NCI-H187 treated with DMSO at 0.1 percent for 48 hours (cell line): ENCODE results near the gene RIMBP2.
A peak's percentile ranks its signal among the peaks of the same experiment; 100 is the strongest.

Source experiments
- DNase-seq: peaks from one replicate; lab custom pipeline; 2025; lab: John Stamatoyannopoulos, UW

Gene RIMBP2

DNA sequence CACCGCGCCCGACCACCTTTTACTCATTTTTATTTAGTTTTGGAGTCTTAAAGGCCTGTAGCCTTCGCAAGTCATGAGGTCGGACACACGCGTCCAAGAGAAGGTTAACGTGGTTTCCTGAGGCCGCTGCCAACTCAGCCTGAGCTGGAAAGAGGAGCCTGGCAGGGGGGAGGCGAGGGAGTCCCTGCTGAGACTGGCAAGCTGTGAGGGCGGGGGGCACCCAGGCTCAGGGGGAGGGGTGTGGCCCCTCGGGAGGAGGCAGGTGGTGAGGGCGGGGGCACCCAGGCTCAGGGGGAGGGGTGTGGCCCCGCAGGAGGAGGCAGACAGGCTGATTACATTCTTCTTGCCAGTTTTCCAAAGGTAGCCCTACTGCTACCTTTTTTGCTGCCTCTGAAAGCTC lies 235.2 kb downstream of the RIMBP2 start:
- no peak for DNase-seq

DNA sequence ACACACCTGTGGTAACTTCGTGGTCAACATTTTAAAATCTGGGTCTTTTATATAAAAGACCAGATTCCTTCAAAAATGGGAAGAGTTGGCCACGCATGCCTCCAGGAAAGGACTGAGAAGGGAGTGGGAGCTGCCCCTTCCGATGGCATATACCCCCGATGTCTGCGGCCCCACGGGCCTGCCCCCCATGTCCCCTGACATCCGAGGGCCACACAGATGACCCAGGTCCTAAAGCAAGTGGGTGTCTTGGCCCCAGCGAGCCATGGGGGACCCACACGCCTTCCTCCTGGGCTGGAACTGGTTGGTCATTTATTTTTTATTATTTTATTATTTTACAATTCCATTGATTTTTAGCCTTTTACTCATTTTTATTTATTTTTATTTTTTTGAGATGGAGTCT lies 235.9 kb downstream of the RIMBP2 start:
- DNase-seq = no peak

DNA sequence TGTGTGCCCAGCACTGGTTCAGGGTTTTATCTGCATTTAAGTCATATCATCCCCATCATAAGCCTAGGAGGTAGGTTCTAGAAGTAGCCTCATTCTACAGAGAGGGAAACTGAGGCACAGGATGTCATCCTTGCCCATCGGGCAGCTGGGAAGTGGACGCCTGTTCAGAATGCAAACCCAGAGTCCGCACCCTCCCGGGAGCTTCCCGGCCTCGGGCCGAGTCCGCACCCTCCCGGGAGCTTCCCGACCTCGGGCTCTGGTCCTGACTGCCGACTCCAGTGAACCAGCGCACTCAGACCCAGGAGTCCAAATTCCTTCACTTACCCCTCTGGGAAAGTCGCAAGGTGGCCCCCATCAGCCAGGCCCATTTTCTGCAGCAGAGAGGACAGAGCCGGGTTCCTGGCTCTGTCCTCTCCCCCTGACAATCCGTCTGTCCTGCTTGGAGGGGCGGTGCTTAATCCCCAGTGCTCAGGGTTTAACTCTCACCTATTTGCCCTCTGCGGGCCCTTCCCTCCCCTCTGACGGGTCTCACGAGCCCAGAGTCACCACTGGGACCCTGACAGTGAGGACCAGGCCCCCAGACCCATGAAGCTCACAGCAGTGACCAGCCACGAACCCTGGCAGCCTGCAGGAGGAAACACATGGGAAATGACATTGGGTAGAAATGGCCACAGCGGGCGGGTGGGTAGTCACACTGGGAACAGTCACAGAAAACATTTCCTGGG lies 236.5 kb downstream of the RIMBP2 start:
- no peak for DNase-seq

DNA sequence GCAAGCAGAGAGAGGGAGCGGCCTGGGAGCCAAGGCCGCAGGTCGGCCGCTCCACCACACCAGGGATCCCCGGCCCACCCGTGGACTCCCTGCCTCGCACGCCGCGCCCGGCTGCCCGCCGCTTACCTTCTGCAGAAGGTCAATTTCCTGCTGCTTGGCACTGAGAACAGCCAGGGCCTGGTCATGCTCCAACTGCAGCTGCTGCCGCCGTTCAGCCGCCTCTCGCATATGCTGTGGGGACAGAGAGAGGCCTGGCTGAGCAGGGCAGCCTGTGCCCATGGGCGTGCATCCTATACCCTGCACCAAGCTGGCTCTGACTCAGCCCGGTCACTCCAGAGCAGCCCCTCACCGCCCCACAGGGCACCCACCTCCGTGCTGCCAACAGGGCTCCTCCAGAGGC lies 237.3 kb downstream of the RIMBP2 start:
- DNase-seq = no peak

DNA sequence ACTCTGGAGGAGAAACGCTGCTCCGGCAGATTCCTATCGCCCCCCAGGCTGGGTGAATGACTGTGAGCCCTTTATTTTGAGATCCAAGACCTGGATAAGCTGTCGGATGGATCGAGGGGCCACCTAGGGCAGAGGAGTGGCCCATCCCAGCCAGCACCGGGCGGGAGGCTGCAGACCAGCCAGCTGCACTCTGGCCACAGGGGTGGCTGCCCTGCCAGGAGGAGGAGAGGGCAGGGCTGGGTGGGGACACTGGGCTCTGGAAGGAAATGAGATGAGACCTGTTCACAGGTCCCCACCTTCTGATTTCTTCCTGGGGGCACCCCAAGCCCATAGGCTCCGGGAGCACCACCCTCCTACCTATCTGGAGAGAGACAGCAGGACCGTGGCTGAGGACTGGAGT lies 238.4 kb downstream of the RIMBP2 start:
- no peak for DNase-seq

DNA sequence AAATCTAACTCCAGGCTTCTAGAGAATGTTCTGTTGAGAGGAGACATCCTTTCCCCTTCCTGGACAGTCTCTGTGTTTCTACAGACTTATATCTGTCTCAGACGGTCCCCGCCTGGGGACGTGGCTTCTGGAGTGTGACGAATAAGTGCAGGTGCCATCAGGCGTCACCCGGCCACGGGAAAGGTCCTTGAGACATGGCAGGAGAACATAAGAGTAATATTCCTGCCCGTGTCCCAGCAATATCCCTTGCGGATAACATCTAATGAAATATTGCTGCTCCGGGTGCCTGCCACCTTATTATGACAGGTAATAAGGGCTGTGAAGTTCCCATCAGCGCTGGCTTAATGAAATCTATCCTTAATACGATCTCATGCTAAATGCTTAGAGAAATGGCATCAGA lies 238.8 kb downstream of the RIMBP2 start:
- no peak for DNase-seq

DNA sequence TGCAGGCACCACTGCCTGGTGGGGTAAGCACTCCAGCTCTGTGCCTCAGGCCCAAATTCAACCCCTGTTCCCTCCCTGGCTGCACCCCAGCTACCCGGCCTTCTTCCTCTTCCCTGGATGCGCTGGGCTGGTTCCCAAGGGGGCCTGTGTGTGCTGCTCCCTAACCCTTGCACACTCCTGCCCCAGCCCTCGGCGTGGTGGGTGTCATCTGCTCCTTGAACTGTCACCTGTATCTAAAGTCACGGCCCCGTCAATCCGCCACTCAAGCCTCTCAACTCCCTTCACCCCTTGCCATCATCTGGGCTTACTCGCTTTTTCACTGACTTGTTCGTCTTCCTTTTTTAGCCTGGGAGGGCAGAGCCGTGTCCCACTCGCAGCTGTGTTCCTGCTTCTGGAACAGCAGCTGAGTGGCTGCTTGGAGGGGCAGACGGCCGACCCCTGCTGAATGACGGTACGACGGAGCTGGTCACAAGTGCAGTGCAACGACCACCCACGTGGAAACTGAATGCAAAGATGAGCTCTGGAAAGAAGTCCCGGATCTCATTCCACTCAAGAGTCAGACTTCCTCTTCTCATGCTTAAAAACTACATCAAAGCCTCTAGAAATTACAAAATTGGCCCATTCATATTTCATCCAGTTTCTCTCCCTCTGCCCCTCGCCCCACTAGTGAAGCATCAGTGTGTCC lies 239.5 kb downstream of the RIMBP2 start:
- DNase-seq = no peak

DNA sequence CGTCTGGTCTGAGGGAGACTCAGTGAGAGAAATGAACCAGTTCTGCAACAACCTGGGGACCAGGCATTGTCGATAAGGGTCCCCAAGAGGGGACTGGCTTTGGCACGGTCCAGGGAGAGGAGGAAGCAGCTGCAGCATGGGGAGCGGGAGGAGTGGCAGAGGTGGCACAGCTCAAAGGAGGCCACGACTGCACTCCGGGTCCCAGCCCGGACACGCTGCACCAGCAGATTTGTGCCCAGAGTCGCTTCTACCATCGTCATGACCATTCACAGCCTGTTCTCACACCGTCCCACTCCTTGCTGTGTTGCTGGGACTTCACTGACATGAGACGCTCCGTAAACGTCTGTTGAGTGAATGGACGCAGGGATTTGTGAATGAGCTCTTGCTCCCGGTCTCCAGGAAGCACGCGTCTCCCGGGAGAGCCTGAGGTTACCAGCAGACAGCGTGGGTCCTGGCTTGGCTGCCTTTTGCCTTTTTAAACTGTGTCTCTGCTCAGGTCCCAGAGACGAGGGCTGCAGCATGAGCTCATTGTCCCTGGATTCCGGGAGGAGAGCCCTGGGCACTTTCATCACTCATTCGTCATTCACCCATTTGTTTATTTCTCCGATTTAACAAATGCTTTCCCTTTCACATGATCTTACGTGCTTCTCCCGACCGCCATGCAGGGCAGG lies 241.4 kb downstream of the RIMBP2 start:
- no peak for DNase-seq

DNA sequence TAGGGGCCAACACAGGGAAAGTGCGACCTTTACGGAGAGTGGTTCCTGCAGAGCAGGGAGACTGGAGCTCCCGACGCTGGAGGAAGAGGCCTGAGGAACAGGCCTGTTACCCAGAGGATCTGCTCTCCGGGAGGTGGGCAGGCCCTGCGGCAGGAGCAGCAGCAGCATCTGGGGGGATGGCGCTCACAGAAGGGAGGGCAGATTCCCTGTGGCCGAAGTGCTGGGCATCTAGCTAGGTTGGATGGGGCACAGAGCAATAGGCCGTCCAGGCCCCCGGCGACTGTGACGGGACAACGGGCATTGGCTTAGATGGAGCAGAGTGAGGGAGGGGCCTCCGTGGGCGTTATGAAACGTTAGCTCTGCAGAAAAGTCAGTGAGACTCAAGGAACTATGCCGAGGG lies 242.8 kb downstream of the RIMBP2 start:
- no peak for DNase-seq

DNA sequence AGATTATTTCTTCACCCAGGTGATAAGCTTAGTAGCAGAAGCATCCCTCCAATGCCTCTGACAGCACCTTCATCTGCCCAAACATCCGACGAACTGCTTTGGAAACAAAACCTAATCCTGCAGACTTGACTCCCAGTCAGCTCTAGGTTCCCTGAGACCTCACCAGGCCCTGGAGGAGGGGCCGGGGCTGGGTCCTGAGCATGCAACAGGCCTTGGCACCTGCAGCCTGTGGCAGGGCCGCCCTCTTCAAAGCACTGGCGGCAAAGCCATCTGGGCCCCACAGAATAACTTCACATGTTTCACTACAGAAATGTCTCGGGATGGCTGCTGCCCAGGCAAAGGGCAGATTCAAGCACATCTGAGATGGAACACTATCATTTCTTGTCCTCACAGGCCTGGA lies 245.1 kb downstream of the RIMBP2 start:
- DNase-seq = no peak

DNA sequence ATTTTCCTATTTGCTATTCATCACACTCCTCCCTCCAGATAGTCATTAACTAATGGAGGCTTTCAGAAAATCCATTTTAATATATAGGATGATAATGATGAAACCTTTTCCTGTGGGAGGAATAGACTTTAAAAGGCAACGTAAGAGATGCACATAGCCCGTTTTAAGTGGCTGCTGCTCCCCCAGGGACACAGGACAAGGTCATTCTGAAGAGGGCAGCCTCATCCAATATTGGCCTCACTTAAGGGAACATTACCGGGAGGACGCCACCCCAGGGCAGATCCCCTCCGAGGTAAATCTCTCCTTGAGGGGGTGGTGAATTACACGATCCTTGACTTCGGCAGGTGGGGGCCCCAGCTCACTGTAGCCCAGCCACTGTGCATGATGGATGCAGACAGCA lies 246.5 kb downstream of the RIMBP2 start:
- DNase-seq = no peak

DNA sequence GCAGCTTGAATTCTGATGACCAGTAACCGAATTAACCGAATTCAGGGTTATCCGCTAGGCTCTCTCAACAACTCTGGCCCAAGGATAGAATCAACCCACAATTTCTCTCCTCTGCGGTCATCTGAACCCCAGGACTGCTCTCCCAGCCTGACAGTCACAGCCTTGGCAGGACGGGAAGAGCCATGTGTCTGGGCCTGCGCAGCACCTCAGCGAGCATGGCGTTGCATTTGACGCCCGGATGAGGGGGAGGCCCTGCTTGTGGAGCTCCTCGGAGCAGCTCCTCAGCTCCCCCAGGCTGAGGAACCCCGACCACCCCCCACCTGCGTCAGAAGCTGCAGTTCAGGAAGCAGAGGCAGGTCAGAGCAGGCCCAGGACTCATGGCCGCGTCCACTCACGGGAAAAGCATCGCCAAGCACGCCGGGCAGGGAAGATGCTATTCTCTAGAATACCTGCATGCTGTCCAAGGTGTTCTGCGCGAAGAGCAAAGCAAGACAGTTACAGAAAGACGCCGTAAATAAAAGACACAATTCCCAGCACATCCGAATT lies 247.3 kb downstream of the RIMBP2 start:
- no peak for DNase-seq

DNA sequence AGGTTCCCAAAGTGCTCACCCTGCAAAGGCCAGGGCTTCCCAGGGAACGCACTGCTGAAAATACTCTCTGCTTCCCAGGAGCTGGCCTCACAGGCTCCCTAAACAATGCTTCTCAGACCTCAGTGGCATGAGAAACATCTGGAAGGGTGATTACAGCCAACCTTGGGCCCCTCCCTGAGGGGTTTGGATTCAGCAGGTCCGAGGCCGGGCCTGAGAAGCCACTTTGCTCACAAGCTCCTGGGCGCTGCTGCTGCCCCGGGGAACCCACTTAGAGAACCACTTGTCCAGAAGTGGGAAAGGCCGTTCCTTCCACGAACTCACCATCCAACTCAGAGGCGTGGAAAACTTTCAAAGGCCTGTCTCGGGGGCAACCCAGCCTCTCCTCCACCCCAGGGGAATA lies 247.9 kb downstream of the RIMBP2 start:
- no peak for DNase-seq

DNA sequence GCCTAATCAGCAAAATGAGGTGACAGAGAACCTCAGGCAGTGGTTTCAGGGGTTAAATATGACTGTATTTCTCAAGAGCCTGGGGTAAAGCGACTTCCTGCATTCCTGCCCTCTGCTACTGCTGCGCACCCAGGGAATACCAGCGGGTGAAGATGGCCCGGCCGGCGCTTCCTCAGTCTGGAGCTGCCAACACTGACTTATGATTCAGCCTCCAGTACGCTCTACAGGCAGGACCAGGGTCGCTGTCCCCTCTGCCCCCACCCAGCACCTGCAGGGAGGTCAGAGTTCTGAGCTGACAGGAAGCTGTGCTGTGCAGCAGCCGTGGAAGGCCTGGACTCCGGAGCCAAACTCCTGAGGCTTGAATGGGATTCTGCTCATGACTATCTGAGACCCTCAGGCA lies 250.5 kb downstream of the RIMBP2 start:
- no peak for DNase-seq

DNA sequence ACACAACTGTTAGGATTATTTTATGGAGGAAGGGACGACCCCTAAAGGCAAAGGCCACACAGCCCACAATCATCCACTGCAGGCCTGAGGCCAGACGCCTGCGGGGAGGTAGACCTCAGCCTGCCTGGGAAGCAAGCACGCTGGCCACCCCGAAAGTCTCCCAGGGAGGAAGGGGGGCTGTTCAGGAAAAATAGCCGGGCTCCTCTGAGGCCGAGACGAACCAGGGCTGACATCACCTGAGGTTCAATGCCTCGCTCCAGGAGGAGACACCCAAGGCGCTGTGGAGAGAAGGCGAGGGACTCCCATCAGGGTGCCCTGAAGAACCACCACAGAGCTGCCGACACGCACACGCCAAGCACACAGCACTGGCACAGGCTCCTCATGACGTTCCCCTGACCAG lies 251.1 kb downstream of the RIMBP2 start:
- no peak for DNase-seq

DNA sequence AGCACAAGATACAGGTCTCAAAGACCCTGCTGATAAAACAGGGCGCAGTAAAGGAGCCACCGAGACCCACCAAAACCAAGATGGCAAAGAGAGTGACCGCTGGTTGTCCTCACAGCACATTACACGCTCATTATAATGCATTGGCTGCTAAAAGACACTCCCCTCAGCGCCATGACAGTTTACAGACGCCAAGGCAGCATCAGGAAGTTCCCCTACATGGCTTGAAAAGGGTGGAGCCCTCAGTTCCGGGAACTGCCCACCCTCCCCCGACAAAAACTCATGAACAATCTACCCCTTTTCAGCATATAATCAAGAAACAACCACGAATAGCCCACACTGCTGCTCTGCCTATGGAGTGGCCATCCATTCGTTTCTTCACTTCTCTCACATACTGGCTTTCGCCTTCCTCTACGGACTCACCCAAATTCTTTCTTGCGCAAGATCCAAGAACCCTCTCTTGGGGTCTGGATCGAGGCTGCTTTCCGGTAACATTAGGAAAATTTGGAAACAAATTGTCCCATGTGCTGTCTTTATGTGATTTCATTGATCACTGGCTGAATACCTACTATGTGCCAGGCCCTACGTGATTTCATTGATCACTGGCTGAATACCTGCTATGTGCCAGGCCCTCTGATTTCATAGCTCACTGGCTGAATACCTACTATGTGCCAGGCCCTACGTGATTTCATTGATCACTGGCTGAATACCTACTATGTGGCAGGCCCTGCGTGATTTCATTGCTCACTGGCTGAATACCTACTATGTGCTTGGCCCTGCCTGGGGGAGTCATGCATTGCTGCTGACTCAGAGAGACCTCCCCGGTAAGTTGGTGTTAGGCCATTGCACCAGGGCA lies 252.1 kb downstream of the RIMBP2 start:
- no peak for DNase-seq

DNA sequence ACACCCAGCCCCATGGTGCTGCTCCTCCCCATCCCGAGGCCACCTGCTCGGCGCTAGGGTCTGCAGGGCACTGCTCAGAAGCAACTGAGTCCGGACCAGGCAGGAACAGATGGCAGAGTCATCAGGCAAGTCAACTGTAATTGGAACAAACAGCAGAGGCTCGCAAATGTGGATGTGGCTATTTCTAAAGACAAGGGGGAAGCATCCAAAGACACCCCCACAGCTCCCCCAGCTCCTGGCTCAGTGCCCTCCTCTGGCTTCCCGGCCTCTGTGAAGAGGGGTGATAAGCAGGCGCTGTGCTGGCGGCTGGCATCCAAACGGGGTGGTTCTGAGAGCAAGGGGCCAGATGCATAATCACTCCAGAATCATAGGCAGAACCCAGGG lies 252.8 kb downstream of the RIMBP2 start:
- DNase-seq = no peak

DNA sequence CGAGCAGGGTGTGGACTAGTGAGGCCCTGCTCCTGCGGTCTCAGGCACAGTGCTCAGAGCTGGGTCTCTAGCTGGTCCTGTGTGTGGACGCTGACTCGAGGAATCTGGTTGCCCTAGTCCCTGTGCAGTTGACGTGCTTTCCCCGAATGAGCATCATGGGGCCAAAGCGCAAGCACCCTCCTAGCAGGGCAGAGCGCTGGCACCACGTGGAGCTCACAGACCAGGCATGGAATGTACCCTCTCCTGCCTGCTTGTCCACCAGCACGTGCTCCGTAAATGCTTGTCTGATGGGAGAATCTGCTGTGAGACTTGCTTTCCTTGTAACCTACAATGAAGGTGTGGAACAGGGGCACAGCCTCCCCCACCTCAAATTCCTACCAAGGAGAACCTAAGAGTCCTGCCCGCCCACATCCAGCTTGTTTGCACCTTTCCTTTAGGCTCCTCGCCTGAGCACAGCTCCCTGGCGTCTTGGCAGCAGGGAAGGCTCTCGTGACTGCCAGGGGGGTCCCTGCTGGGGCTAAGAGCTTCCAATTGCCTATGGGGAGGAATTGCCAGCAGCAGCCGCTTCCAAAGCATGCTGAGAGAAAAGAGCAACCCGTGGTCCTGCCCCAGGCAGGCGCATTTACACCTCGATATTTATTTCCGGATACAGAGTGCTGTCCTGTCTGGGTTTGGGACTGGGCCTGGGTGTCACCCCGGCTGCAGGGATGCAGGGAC lies 253.4 kb downstream of the RIMBP2 start:
- no peak for DNase-seq

DNA sequence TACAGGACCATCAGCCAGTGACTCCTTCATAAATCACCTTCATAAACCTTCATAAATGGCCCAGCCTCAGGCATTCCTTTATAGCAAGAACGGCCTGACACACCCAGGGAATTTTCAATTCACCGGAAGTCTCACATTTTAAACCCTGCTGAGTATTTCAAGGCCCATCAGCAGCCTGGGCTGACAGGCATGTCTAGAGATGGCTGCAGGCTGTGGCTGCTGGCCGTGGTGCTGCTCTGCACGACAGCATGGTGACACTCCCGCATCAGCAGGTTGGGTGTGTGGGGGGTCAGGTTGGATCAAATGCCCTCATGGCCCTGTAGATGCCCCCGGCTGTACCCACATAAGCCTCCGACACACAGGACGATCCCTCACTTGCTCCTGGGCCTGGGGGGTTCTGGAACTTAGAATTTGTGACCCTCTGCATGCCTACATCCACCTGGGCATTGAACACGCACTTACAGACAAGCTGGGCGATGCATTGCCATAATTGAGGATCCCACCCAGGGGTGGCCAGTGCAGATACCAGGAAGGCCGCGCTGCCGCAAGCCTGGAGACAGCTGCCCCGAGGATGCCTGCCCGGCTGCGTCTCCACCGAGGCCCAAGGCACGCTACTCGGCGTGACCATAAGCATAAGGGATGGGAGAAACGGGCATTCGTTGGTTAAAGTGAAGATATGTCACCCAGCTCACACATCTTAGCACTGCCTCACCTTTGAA lies 254.1 kb downstream of the RIMBP2 start:
- no peak for DNase-seq

DNA sequence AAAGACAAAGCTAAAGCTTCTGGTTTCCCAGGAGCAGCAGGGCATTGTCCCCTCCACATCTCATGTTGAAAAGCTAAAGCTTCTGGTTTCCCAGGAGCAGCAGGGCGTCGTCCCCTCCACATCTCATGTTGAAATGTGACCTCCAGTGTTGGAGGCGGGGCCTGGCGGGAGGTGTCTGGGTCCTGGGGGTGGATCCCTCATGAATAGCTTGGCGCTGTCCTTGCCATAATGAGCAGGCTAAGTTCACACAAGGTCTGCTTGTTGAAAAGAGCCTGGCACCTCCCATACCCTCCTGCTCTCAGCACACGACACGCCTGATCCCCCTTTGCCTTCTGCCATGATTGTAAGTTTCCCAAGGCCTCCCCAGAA lies 254.7 kb downstream of the RIMBP2 start:
- peak; percentile 6 for DNase-seq
